Fibroblast of lung (primary cell): ENCODE data around the gene DSP.

ENCODE experiments used
- EZH2 ChIP-seq: IDR thresholded peaks from 2 replicates; pipeline ENCODE4 v1.5.1; 2012; ENCODE audit warnings: low read length, control low read depth, mild to moderate bottlenecking; ENCODE audit errors: missing control alignments
- TF ChIP-seq, protein P1 (sequence below), 2 donors: IDR thresholded peaks in 1 of 2; conservative IDR thresholded peaks in 1 of 2; 1 replicate in 1 of 2; 2 replicates in 1 of 2; pipeline ENCODE4 v1.5.1; 2011 to 2012; ENCODE audit warnings: low read length in 2 of 2, control low read depth in 1 of 2, inconsistent platforms in 1 of 2, low read depth in 1 of 2, mild to moderate bottlenecking in 1 of 2

DNA sequence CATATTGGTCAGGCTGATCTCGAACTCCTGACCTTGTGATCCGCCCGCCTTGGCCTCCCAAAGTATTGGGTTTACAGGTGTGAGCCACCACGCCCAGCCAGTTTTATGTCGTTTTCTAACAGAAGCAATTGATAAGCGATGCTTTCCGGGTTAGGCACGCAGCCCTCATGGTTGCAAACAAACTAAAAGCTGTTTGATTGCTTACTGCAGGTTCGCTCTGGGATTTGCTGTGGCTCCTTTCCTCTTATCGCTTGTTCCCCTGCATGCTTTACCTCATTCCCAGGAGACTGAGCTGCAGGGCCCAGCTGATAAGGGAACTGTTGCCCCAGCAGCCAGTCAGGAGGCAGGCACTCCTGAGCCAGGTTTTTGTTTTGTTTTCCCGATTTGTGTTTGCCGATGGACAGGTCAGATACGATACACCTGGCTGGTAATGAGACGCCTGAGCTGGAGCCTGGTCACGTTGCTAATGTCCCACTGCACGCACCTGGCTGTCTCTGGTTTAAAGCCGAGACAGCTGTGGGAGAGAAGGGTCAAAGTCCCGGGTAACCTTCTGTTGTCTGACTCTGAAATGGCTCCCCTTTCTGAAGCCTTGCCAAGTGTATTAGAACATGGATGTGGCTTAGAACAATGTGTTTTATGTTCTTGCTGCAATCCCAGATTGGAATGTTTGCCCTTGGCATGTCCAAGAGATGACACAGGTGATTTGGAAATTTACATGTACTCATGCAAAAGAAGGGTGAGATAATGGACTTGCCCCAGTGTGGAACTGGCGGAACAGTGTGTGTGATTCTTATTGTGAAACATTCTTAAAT, 19.9 kb downstream of the DSP start:
- TF ChIP-seq, protein P1, sequence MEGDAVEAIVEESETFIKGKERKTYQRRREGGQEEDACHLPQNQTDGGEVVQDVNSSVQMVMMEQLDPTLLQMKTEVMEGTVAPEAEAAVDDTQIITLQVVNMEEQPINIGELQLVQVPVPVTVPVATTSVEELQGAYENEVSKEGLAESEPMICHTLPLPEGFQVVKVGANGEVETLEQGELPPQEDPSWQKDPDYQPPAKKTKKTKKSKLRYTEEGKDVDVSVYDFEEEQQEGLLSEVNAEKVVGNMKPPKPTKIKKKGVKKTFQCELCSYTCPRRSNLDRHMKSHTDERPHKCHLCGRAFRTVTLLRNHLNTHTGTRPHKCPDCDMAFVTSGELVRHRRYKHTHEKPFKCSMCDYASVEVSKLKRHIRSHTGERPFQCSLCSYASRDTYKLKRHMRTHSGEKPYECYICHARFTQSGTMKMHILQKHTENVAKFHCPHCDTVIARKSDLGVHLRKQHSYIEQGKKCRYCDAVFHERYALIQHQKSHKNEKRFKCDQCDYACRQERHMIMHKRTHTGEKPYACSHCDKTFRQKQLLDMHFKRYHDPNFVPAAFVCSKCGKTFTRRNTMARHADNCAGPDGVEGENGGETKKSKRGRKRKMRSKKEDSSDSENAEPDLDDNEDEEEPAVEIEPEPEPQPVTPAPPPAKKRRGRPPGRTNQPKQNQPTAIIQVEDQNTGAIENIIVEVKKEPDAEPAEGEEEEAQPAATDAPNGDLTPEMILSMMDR (conservative IDR thresholded peaks at IDR 0.05 in 1 of 2, IDR thresholded peaks at IDR 0.05 in 1 of 2; ENCODE audit: low read depth in 1 of 2, low read length in 2 of 2): no peak
- no peak for TF ChIP-seq EZH2
